Trophoblast cell (in vitro differentiated cells and primary cell): ENCODE data around the gene TMC6. TPM values are rescaled to one million over a fixed set of nuclear protein-coding genes. Genes with fewer than 3 reads are reported as not detected.

Source experiments
- DNase-seq, 2 donors: peaks; one replicate each; pipeline ENCODE4 v3.0.0-alpha.2; 2016
- H2AFZ ChIP-seq: 2 replicates; pipeline ENCODE4 v1.6.1; 2013; ENCODE audit warnings: low read length, moderate library complexity, mild to moderate bottlenecking; ENCODE audit not compliant: insufficient read depth, poor library complexity
- H2AK5ac ChIP-seq: 2 replicates; pipeline ENCODE4 v1.6.1; 2013; ENCODE audit warnings: mild to moderate bottlenecking, low read length
- H2BK120ac ChIP-seq: 2 replicates; pipeline ENCODE4 v1.6.1; 2013; ENCODE audit warnings: low read length, mild to moderate bottlenecking, moderate library complexity; ENCODE audit not compliant: insufficient read depth, poor library complexity
- H2BK12ac ChIP-seq: 2 replicates; pipeline ENCODE4 v1.6.1; 2013; ENCODE audit warnings: mild to moderate bottlenecking, low read length, moderate library complexity
- H2BK5ac ChIP-seq: 2 replicates; pipeline ENCODE4 v1.6.1; 2013; ENCODE audit warnings: low read length, low read depth, moderate library complexity, mild to moderate bottlenecking; ENCODE audit not compliant: poor library complexity
- H3K14ac ChIP-seq: 2 replicates; pipeline ENCODE4 v1.6.1; 2013; ENCODE audit warnings: mild to moderate bottlenecking, low read length
- H3K18ac ChIP-seq: 2 replicates; pipeline ENCODE4 v1.6.1; 2013; ENCODE audit warnings: mild to moderate bottlenecking, low read length
- H3K23ac ChIP-seq: 2 replicates; pipeline ENCODE4 v1.6.1; 2013; ENCODE audit warnings: low read length
- H3K27ac ChIP-seq: 2 replicates; pipeline ENCODE4 v1.5.1; 2013; ENCODE audit warnings: low read depth, mild to moderate bottlenecking, inconsistent platforms, low read length, moderate library complexity
- H3K27me3 ChIP-seq: 2 replicates; pipeline ENCODE4 v1.6.1; 2013; ENCODE audit warnings: inconsistent platforms, mild to moderate bottlenecking, low read length, moderate library complexity; ENCODE audit not compliant: insufficient read depth
- H3K36me3 ChIP-seq, 2 experiments: 1 replicate in 1 of 2; 2 replicates in 1 of 2; pipeline ENCODE4 v1.6.1; 2013; ENCODE audit warnings: low read length in 2 of 2, mild to moderate bottlenecking in 2 of 2, moderate library complexity in 1 of 2; ENCODE audit not compliant: insufficient read depth in 2 of 2, control insufficient read depth in 1 of 2
- H3K4ac ChIP-seq: 2 replicates; pipeline ENCODE4 v1.6.1; 2013; ENCODE audit warnings: low read depth, mild to moderate bottlenecking, low read length, moderate library complexity
- H3K4me1 ChIP-seq, 2 experiments: 1 replicate in 1 of 2; 2 replicates in 1 of 2; pipeline ENCODE4 v1.6.1; 2013; ENCODE audit warnings: low read length in 2 of 2, mild to moderate bottlenecking in 2 of 2, moderate library complexity in 1 of 2; ENCODE audit not compliant: insufficient read depth in 2 of 2, control insufficient read depth in 1 of 2
- H3K4me2 ChIP-seq: 2 replicates; pipeline ENCODE4 v1.6.1; 2013; ENCODE audit warnings: inconsistent platforms, mild to moderate bottlenecking, low read length, moderate library complexity
- H3K4me3 ChIP-seq: 2 replicates; pipeline ENCODE4 v1.5.1; 2013; ENCODE audit warnings: mild to moderate bottlenecking, low read depth, low read length, inconsistent platforms
- H3K79me1 ChIP-seq: one replicate; pipeline ENCODE4 v1.6.1; 2013; ENCODE audit warnings: low read length
- H3K79me2 ChIP-seq: 2 replicates; pipeline ENCODE4 v1.6.1; 2013; ENCODE audit warnings: low read length, mild to moderate bottlenecking; ENCODE audit not compliant: control insufficient read depth, insufficient read depth, poor library complexity
- H3K9ac ChIP-seq: 2 replicates; pipeline ENCODE4 v1.6.1; 2013; ENCODE audit warnings: mild to moderate bottlenecking, low read length
- H3K9me3 ChIP-seq: 2 replicates; pipeline ENCODE4 v1.6.1; 2013; ENCODE audit warnings: low read depth, mild to moderate bottlenecking, control low read depth, inconsistent platforms, low read length; ENCODE audit not compliant: insufficient read depth
- H4K12ac ChIP-seq: 2 replicates; pipeline ENCODE4 v1.6.1; 2013; ENCODE audit warnings: low read depth, mild to moderate bottlenecking, low read length, moderate library complexity
- H4K8ac ChIP-seq: 2 replicates; pipeline ENCODE4 v1.6.1; 2013; ENCODE audit warnings: low read depth, mild to moderate bottlenecking, low read length, moderate library complexity
- H4K91ac ChIP-seq: one replicate; pipeline ENCODE4 v1.6.1; 2013; ENCODE audit warnings: low read depth, mild to moderate bottlenecking, low read length, moderate library complexity
- WGBS: extraction: QIAGEN DNeasy Blood & Tissue Kit; methylation state at CpG from one replicate; pipeline ENCODE4 v1.1.7; 2013; ENCODE audit warnings: missing lambda C conversion rate; ENCODE audit not compliant: insufficient read length, insufficient coverage; ENCODE audit errors: extremely low coverage; 5-methylcytosine and 5-hydroxymethylcytosine counted together
- polyA plus RNA-seq: library from polyadenylated mRNA; stranded (reverse); fragments of 200-250 nt; gene quantifications from 2 replicates; pipeline ENCODE4 v1.2.3, GENCODE V29; 2013

Gene TMC6
- polyA plus RNA-seq: 36.7 and 38.3 TPM in 2 replicates

- H3K4me2 ChIP-seq: peak within 1 kb of the TSS; percentile 88
- H3K79me1 ChIP-seq: peaks cover 14% of the 10 kb centered on the region
- H3K4ac ChIP-seq: peak within 1 kb of the TSS; percentile 37
- H4K91ac ChIP-seq: peak within 1 kb of the TSS; percentile 91
- H3K9me3 ChIP-seq: peaks cover 2% of the 10 kb centered on the region
- WGBS: no CpG with 5 or more reads among the region's 54 CpGs
- peak within 1 kb of the TSS; percentile 84 for H3K14ac ChIP-seq
- H4K12ac ChIP-seq: peak within 1 kb of the TSS; percentile 76
- peak within 1 kb of the TSS; percentile 92 for H2BK5ac ChIP-seq
- no peaks in the 10 kb centered on the region for H3K27me3 ChIP-seq
- H2BK12ac ChIP-seq: peak within 1 kb of the TSS; percentile 32
- peak within 1 kb of the TSS; percentile 74 for H2AFZ ChIP-seq
- H4K8ac ChIP-seq: peak within 1 kb of the TSS; percentile 90
- H2AK5ac ChIP-seq: peak within 1 kb of the TSS; percentile 55
- H3K27ac ChIP-seq: peak within 1 kb of the TSS; percentile 83
- peak within 1 kb of the TSS; percentile 79 for H3K4me3 ChIP-seq
- peaks cover 27 to 28% of the 10 kb centered on the region in 2 experiments for H3K36me3 ChIP-seq
- H2BK120ac ChIP-seq: peak within 1 kb of the TSS; percentile 89
- peak within 1 kb of the TSS; percentile 85 for H3K9ac ChIP-seq
- DNase-seq: peak; percentile 40 to 70
- peaks cover 6 to 20% of the 10 kb centered on the region in 2 experiments for H3K4me1 ChIP-seq
- peaks cover 10% of the 10 kb centered on the region for H3K79me2 ChIP-seq
- no peak within 1 kb of the TSS for H3K23ac ChIP-seq
- H3K18ac ChIP-seq: peak within 1 kb of the TSS; percentile 87
These were observed at the start of gene TMC6 for GRCh38 chr17:78128551-78129350. Gene TMC6, minus strand, starts transcription at chr17:78128755. Its CDS starts 1,923 bp downstream, at chr17:78126832.

GRCh38 chr17:78176548-78177025 lies 48.0 kb upstream of the TMC6 start:
- no peak overlapping the region for H4K8ac ChIP-seq
- H2AFZ ChIP-seq: no peak overlapping the region
- H3K4me2 ChIP-seq: no peak overlapping the region
- no peak overlapping the region for H3K4ac ChIP-seq
- no peak overlapping the region for H4K12ac ChIP-seq
- H2BK12ac ChIP-seq: no peak overlapping the region
- no peak overlapping the region for H2BK5ac ChIP-seq
- no peaks in the 10 kb centered on the region for H3K79me2 ChIP-seq
- H3K9me3 ChIP-seq: peaks cover 2% of the 10 kb centered on the region
- H3K36me3 ChIP-seq: peaks cover 51 to 54% of the 10 kb centered on the region in 2 experiments
- H3K79me1 ChIP-seq: no peaks in the 10 kb centered on the region
- no peak overlapping the region for H3K14ac ChIP-seq
- H3K27me3 ChIP-seq: no peaks in the 10 kb centered on the region
- H3K9ac ChIP-seq: no peak overlapping the region
- peak; percentile 65 to 83 for DNase-seq
- H3K4me3 ChIP-seq: no peak overlapping the region
- H3K27ac ChIP-seq: no peak overlapping the region
- no CpG with 5 or more reads among the region's 14 CpGs for WGBS
- no peak overlapping the region for H3K23ac ChIP-seq
- no peak overlapping the region for H2AK5ac ChIP-seq
- no peak overlapping the region for H2BK120ac ChIP-seq
- peaks cover 6 to 13% of the 10 kb centered on the region in 2 experiments for H3K4me1 ChIP-seq
- H3K18ac ChIP-seq: no peak overlapping the region
- no peak overlapping the region for H4K91ac ChIP-seq

- no peaks in the 10 kb centered on the region for H3K27me3 ChIP-seq
- H3K9me3 ChIP-seq: peaks cover 2% of the 10 kb centered on the region
- H3K4ac ChIP-seq: no peak overlapping the region
- no CpG with 5 or more reads among the region's 14 CpGs for WGBS
- H3K18ac ChIP-seq: no peak overlapping the region
- H4K8ac ChIP-seq: no peak overlapping the region
- no peak overlapping the region for H4K12ac ChIP-seq
- no peak overlapping the region for H2BK5ac ChIP-seq
- H2AFZ ChIP-seq: no peak overlapping the region
- H2BK12ac ChIP-seq: no peak overlapping the region
- H3K23ac ChIP-seq: no peak overlapping the region
- no peak overlapping the region for H3K4me2 ChIP-seq
- H3K79me2 ChIP-seq: no peaks in the 10 kb centered on the region
- no peak overlapping the region for H3K27ac ChIP-seq
- H3K14ac ChIP-seq: no peak overlapping the region
- H3K4me1 ChIP-seq: peaks cover 6 to 13% of the 10 kb centered on the region in 2 experiments
- H3K9ac ChIP-seq: no peak overlapping the region
- H3K79me1 ChIP-seq: no peaks in the 10 kb centered on the region
- H4K91ac ChIP-seq: no peak overlapping the region
- no peak overlapping the region for H2BK120ac ChIP-seq
- no peak overlapping the region for H2AK5ac ChIP-seq
- DNase-seq: no peak
- no peak overlapping the region for H3K4me3 ChIP-seq
- peaks cover 48 to 52% of the 10 kb centered on the region in 2 experiments for H3K36me3 ChIP-seq
These were observed 47.1 kb upstream of the TMC6 start for GRCh38 chr17:78175643-78175981.

GRCh38 chr17:78174870-78175642 lies 46.5 kb upstream of the TMC6 start:
- H2AK5ac ChIP-seq: no peak overlapping the region
- H3K4me2 ChIP-seq: no peak overlapping the region
- no peak overlapping the region for H3K23ac ChIP-seq
- H3K79me1 ChIP-seq: no peaks in the 10 kb centered on the region
- WGBS: no CpG with 5 or more reads among the region's 28 CpGs
- no peak overlapping the region for H2BK12ac ChIP-seq
- H3K9ac ChIP-seq: no peak overlapping the region
- H3K36me3 ChIP-seq: peaks cover 47 to 52% of the 10 kb centered on the region in 2 experiments
- H3K4me3 ChIP-seq: no peak overlapping the region
- no peak overlapping the region for H2AFZ ChIP-seq
- H3K18ac ChIP-seq: no peak overlapping the region
- H2BK120ac ChIP-seq: no peak overlapping the region
- H3K14ac ChIP-seq: no peak overlapping the region
- no peaks in the 10 kb centered on the region for H3K27me3 ChIP-seq
- H3K27ac ChIP-seq: no peak overlapping the region
- no peak overlapping the region for H3K4ac ChIP-seq
- H2BK5ac ChIP-seq: no peak overlapping the region
- peaks cover 6 to 13% of the 10 kb centered on the region in 2 experiments for H3K4me1 ChIP-seq
- no peak for DNase-seq
- H4K12ac ChIP-seq: no peak overlapping the region
- H4K8ac ChIP-seq: no peak overlapping the region
- H3K79me2 ChIP-seq: no peaks in the 10 kb centered on the region
- H4K91ac ChIP-seq: no peak overlapping the region
- H3K9me3 ChIP-seq: peaks cover 2% of the 10 kb centered on the region
